Measurements from ENCODE around the gene UGT1A5.

The UGT1A5 gene

GRCh38 chr2:233674314-233674713, 38.4 kb upstream of the UGT1A5 start:
- no peak for DNase-seq (ENCODE audit: low spot score)
- TF ChIP-seq CTCF (IDR thresholded peaks at IDR 0.05; ENCODE audit: extremely low read depth, missing control alignments): no peak

- DNase-seq (ENCODE audit: low spot score): no peak
- TF ChIP-seq CTCF (IDR thresholded peaks at IDR 0.05; ENCODE audit: extremely low read depth, missing control alignments): no peak
These were observed 37.7 kb upstream of the UGT1A5 start for GRCh38 chr2:233674995-233675394.

GRCh38 chr2:233676046-233676445, 36.7 kb upstream of the UGT1A5 start:
- DNase-seq (ENCODE audit: low spot score): no peak

GRCh38 chr2:233679196-233679595, 33.5 kb upstream of the UGT1A5 start:
- TF ChIP-seq CTCF (IDR thresholded peaks at IDR 0.05; ENCODE audit: extremely low read depth, missing control alignments): no peak
- DNase-seq (ENCODE audit: low spot score): no peak

More at GRCh38 chr2:233676046-233676445, 36.7 kb upstream of the UGT1A5 start:
- TF ChIP-seq CTCF (IDR thresholded peaks at IDR 0.05; ENCODE audit: extremely low read depth, missing control alignments): no peak

GRCh38 chr2:233680361-233681045, 32.2 kb upstream of the UGT1A5 start:
- DNase-seq (ENCODE audit: low spot score): no peak
- TF ChIP-seq CTCF (IDR thresholded peaks at IDR 0.05; ENCODE audit: extremely low read depth, missing control alignments): no peak

GRCh38 chr2:233681521-233682099, 31.1 kb upstream of the UGT1A5 start, which contains the start of gene UGT1A7:
TSS of gene UGT1A7 (plus strand) at chr2:233681901. CDS start at chr2:233681938, 37 bp downstream.
- TF ChIP-seq CTCF (IDR thresholded peaks at IDR 0.05; ENCODE audit: extremely low read depth, missing control alignments): no peak

GRCh38 chr2:233684640-233685039, 28.1 kb upstream of the UGT1A5 start:
- no peak for DNase-seq (ENCODE audit: low spot score)
- no peak for TF ChIP-seq CTCF (IDR thresholded peaks at IDR 0.05; ENCODE audit: extremely low read depth, missing control alignments)

More at GRCh38 chr2:233681521-233682099, 31.1 kb upstream of the UGT1A5 start, which contains the start of gene UGT1A7:
- DNase-seq (ENCODE audit: low spot score): no peak

Data from GM20000 (cell line).